ENCODE measurements around the gene SMYD1.

The SMYD1 gene

GRCh38 chr2:88129313-88129959, 61.8 kb downstream of the SMYD1 start:
- H3K4me3 ChIP-seq (ENCODE audit: low read length), result no peak overlapping the region
- DNase-seq (ENCODE audit: low read depth), result no peak
- no peak for TF ChIP-seq CTCF (conservative IDR thresholded peaks at IDR 0.05; ENCODE audit: low read depth, low read length)

- no peak for TF ChIP-seq CTCF (conservative IDR thresholded peaks at IDR 0.05; ENCODE audit: low read depth, low read length)
- DNase-seq (ENCODE audit: low read depth), result no peak
- no peak overlapping the region for H3K4me3 ChIP-seq (ENCODE audit: low read length)
Measured at GRCh38 chr2:88131201-88131998, 63.8 kb downstream of the SMYD1 start.

- no peak for DNase-seq (ENCODE audit: low read depth)
- no peak for TF ChIP-seq CTCF (conservative IDR thresholded peaks at IDR 0.05; ENCODE audit: low read depth, low read length)
- no peak overlapping the region for H3K4me3 ChIP-seq (ENCODE audit: low read length)
Measured at GRCh38 chr2:88131999-88132368, 64.4 kb downstream of the SMYD1 start.

DNA sequence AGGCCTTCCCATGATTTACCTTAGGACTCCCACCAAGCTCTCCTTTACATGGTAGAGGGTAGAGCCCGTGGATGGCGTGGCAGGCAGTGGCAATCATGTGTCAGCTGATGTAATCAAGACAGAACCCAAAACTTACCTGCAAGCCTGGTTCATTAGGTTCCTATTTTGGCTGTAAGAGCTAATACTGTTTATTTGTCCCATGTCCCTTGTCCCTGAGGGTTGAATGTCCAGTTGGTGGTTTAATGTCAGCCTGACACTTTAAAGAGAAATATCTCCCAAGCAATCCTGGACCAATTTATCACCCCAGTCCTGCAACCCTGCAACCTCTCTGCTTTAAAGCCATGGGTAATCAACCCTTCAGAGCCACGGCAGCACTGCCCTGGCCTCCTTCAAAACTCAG, 66.2 kb downstream of the SMYD1 start:
- DNase-seq (ENCODE audit: low read depth), result no peak
- TF ChIP-seq CTCF (conservative IDR thresholded peaks at IDR 0.05; ENCODE audit: low read depth, low read length), result no peak
- H3K4me3 ChIP-seq (ENCODE audit: low read length), result no peak overlapping the region

DNA sequence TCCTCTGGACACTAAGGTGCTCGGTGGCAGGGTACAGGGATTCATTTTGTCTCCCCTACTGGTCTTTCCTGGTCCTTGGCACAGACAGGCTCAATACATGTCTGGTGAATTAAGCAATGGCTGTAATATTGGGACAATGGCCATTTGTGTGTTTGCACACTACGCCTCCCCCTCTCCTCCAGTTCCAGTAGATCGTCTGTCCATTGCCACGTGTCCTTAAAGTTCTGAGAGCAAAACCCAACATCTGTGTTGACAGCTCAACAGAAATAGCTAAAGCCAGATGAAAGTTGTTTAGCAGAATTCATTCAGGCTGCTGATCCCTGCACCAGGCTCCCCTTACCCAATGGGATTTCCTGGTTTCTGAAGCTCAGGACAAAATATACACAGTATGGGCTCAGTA, 69.2 kb downstream of the SMYD1 start:
- H3K4me3 ChIP-seq (ENCODE audit: low read length), result no peak overlapping the region
- TF ChIP-seq CTCF (conservative IDR thresholded peaks at IDR 0.05; ENCODE audit: low read depth, low read length), result no peak
- DNase-seq (ENCODE audit: low read depth), result no peak

DNA sequence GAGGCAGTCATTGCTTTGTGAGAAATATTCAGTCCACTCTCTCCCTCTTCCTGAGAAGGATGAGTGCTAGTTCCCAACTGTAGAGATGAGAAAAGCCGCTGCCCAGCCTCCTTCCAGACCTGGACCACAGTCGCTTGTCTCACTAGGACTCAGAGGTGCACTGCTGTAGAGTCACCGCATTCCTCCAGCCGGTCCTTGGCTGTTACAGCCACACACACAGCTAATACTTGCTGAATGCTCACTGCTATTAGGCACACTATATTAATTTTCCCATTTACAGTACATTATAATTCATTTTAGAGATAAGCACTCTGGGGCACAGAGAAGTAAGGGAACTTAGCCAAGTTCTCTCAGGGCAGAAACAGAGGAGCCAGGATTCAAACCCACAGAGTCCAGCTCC, 70.2 kb downstream of the SMYD1 start:
- TF ChIP-seq CTCF (conservative IDR thresholded peaks at IDR 0.05; ENCODE audit: low read depth, low read length), result no peak
- H3K4me3 ChIP-seq (ENCODE audit: low read length), result no peak overlapping the region
- DNase-seq (ENCODE audit: low read depth), result no peak

GRCh38 chr2:88139203-88139702, 71.6 kb downstream of the SMYD1 start:
- no peak for TF ChIP-seq CTCF (conservative IDR thresholded peaks at IDR 0.05; ENCODE audit: low read depth, low read length)
- no peak for DNase-seq (ENCODE audit: low read depth)
- no peak overlapping the region for H3K4me3 ChIP-seq (ENCODE audit: low read length)
